GM12878 (cell line): ENCODE data around the gene RNF166. TPM values are rescaled to one million over a fixed set of nuclear protein-coding genes. Genes with fewer than 3 reads are reported as not detected.

Experiments used
- ATF3 ChIP-seq: IDR thresholded peaks from 2 replicates; pipeline ENCODE4 v1.6.1; 2011; ENCODE audit warnings: low read depth, mild to moderate bottlenecking, low read length, moderate library complexity, borderline replicate concordance; ENCODE audit errors: extremely low read depth
- BMI1 ChIP-seq: fragments of 450-650 bp; IDR thresholded peaks from 2 replicates; pipeline ENCODE4 v1.6.1; 2016; ENCODE audit warnings: mild to moderate bottlenecking, moderate library complexity, borderline replicate concordance
- MLLT1 ChIP-seq: fragments of 450-650 bp; IDR thresholded peaks from 2 replicates; pipeline ENCODE4 v1.6.1; 2016; ENCODE audit warnings: mild to moderate bottlenecking
- SIN3A ChIP-seq: IDR thresholded peaks from 2 replicates; pipeline ENCODE4 v1.6.1; 2012; ENCODE audit warnings: low read depth, low read length, improper control_type of control experiment
- SP1 ChIP-seq: IDR thresholded peaks from one replicate; pipeline ENCODE4 v1.6.1; 2011; ENCODE audit warnings: low read depth, low read length
- USF2 ChIP-seq: IDR thresholded peaks from 2 replicates; pipeline ENCODE4 v1.6.1; 2011; ENCODE audit warnings: low read depth, low read length, improper control_type of control experiment, borderline replicate concordance
- ZBTB4 ChIP-seq: fragments of 450-650 bp; formaldehyde crosslinking; IDR thresholded peaks from 2 replicates; pipeline ENCODE4 v1.4.0; 2022; ENCODE audit warnings: mild to moderate bottlenecking, moderate library complexity
- polyA plus RNA-seq, 11 experiments: library from polyadenylated mRNA; depleted of rRNA in 4 of 11; unstranded in 6 of 11; stranded (reverse) in 5 of 11; fragments of >200 nt; fragmentation: Nextera tagmentation in 4 of 11; fragmentation: Illumina TruSeq in 1 of 11; extraction: Ambion mirVana in 4 of 11; extraction: Trizol in 1 of 11; gene quantifications; 1 replicate in 1 of 11; 2 replicates in 10 of 11; pipeline versions ENCODE4 v1.2.1 to v1.2.3, GENCODE V29; 2011 to 2016; ENCODE audit warnings: inconsistent platforms in 2 of 11, missing spikeins in 2 of 11, low read depth in 1 of 11
- total RNA-seq, 4 experiments: library from RNA; depleted of rRNA in 3 of 4; stranded (reverse); fragments of >200 nt in 3 of 4; fragmentation: Illumina TruSeq in 1 of 4; extraction: Trizol in 1 of 4; gene quantifications; 2 replicates each; pipeline versions ENCODE4 v1.2.1 to v1.2.3, GENCODE V29; 2013 to 2021

The RNF166 gene
- total and polyA plus RNA-seq, 10 of the 15 experiments (the other 5 are each of a cell fraction or from before 2014, with no cell fraction given): 0.48 to 32.8 (median 12.1) TPM

GRCh38 chr16:88653596-88654362 lies 52.4 kb downstream of the RNF166 start (continued):
- no peak for TF ChIP-seq ZBTB4 (CRISPR knock-in tag)
- no peak for TF ChIP-seq SP1
- no peak for TF ChIP-seq USF2
- no peak for TF ChIP-seq SIN3A
- no peak for TF ChIP-seq ATF3
- TF ChIP-seq BMI1: no peak
- no peak for TF ChIP-seq MLLT1
- TF ChIP-seq, all 136 proteins: peak for 0
